Esophagus squamous epithelium (tissue), 4 donors: ENCODE data around the gene DSG4.

Experiments
- CTCF ChIP-seq, 6 experiments: fragments of 450-650 bp in 4 of 6; fragments of 200-600 bp in 2 of 6; sonication (generic) in 2 of 6; IDR thresholded peaks; one replicate each; pipeline ENCODE4 v1.5.1; 2016 to 2019; ENCODE audit warnings: antibody characterized with exemption in 6 of 6, mild to moderate bottlenecking in 4 of 6, moderate library complexity in 4 of 6
- POLR2A ChIP-seq, 4 donors: fragments of 450-650 bp; IDR thresholded peaks; one replicate each; pipeline ENCODE4 v1.6.1; 2017; ENCODE audit warnings: antibody characterized with exemption in 4 of 4, mild to moderate bottlenecking in 4 of 4, moderate library complexity in 3 of 4

- TF ChIP-seq CTCF (IDR thresholded peaks at IDR 0.05), result no peak
- peak in 2 of 4 donors; percentile 22 to 37 for TF ChIP-seq POLR2A (IDR thresholded peaks at IDR 0.05)
Observed at GRCh38 chr18:31451625-31452024, 75.0 kb downstream of the DSG4 start.
